IPS-15b (cell line): ENCODE results near the gene NID1.
A peak's percentile ranks its signal among the peaks of the same experiment; 100 is the strongest.

Source experiments
- H3K27me3 ChIP-seq: one replicate; pipeline ENCODE4 v1.6.1; 2013; ENCODE audit warnings: low read length; ENCODE audit not compliant: control insufficient read depth, insufficient read depth
- H3K36me3 ChIP-seq: one replicate; pipeline ENCODE4 v1.6.1; 2013; ENCODE audit warnings: low read length; ENCODE audit not compliant: control insufficient read depth, insufficient read depth
- H3K4me1 ChIP-seq: one replicate; pipeline ENCODE4 v1.6.1; 2013; ENCODE audit warnings: mild to moderate bottlenecking, low read length; ENCODE audit not compliant: control insufficient read depth, insufficient read depth
- H3K4me3 ChIP-seq: one replicate; pipeline ENCODE4 v1.5.1; 2013; ENCODE audit warnings: low read depth, low read length
- H3K9ac ChIP-seq: one replicate; pipeline ENCODE4 v1.6.1; 2013; ENCODE audit warnings: low read depth, mild to moderate bottlenecking, low read length
- H3K9me3 ChIP-seq: one replicate; pipeline ENCODE4 v1.6.1; 2013; ENCODE audit warnings: mild to moderate bottlenecking, low read length; ENCODE audit not compliant: control insufficient read depth, insufficient read depth

NID1 gene

GRCh38 chr1:236064674-236065508, at the start of gene NID1:
Gene NID1, minus strand, starts transcription at chr1:236065090. Its CDS starts 11 bp downstream, at chr1:236065079.
- Histone ChIP-seq H3K4me1 (no peaks in the 10 kb centered on the region), H3K9ac (peak within 1 kb of the TSS; percentile 47)

GRCh38 chr1:236114076-236114747, 49.3 kb upstream of the NID1 start:
- Histone ChIP-seq H3K9me3 (no peaks in the 10 kb centered on the region), H3K9ac (no peak overlapping the region), H3K36me3 (no peaks in the 10 kb centered on the region), H3K4me1 (no peaks in the 10 kb centered on the region), H3K27me3 (no peaks in the 10 kb centered on the region), H3K4me3 (no peak overlapping the region)

More at GRCh38 chr1:236064674-236065508, at the start of gene NID1:
- peak within 1 kb of the TSS; percentile 60 for H3K4me3 ChIP-seq
- peaks cover 28% of the 10 kb centered on the region for H3K27me3 ChIP-seq
- no peaks in the 10 kb centered on the region for H3K9me3 ChIP-seq
- H3K36me3 ChIP-seq: no peaks in the 10 kb centered on the region

DNA sequence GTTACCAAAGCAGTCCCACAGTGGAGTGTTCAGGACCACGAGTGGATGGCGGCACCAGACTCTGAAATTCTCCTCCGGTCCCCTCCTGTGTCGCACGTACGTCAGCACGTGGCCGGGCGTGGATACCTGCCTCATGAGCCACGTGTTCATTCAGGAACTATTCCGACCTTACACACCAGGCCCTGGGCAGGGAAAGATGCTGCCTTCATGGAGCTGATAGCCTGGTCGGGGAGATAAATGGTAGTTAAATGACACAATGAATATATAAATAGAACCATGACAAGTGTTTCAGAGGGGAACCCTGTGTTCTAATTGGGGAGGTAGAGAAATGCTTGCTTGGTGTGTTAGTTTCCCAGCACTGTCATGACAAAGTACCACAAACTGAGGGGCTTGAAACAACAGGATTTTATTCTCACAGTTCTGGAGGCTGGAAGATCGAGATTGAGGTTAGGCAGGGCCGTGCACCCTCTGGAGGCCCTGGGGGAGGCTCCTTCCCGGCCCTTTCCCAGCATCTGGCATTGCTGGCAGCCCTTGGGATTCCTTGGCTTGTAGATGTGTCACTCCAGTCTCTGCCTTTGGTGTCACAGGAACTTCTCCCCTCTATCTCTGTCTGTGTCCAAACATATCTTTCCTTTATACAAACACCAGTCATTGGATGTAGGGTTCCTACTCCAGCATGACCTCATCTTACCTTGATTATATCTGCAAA, 48.6 kb upstream of the NID1 start:
- Histone ChIP-seq H3K9ac (no peak overlapping the region), H3K4me1 (no peaks in the 10 kb centered on the region), H3K4me3 (no peak overlapping the region), H3K9me3 (no peaks in the 10 kb centered on the region), H3K27me3 (no peaks in the 10 kb centered on the region), H3K36me3 (no peaks in the 10 kb centered on the region)

DNA sequence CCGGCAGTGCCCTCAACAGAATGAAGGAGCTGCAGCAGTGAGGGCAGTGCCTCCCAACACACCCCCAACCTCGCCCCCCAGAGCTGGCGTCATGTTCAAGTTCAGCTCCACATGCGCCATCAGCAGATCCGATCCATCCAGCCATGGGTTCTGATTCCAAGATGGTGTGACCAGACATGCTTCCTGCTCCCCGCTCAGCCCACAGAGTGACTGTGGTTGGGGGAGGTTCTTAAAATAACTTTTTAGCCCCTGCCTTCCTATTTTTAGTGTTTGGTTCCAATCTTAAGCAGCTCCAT, 47.4 kb upstream of the NID1 start:
- H3K9ac ChIP-seq: no peak overlapping the region
- H3K4me3 ChIP-seq: no peak overlapping the region

GRCh38 chr1:236111527-236112331, 46.8 kb upstream of the NID1 start:
- no peak overlapping the region for H3K4me3 ChIP-seq
- no peaks in the 10 kb centered on the region for H3K9me3 ChIP-seq
- no peaks in the 10 kb centered on the region for H3K27me3 ChIP-seq
- H3K9ac ChIP-seq: no peak overlapping the region
- H3K4me1 ChIP-seq: no peaks in the 10 kb centered on the region
- no peaks in the 10 kb centered on the region for H3K36me3 ChIP-seq

More for the DNA sequence above, 47.4 kb upstream of the NID1 start:
- H3K9me3 ChIP-seq: no peaks in the 10 kb centered on the region
- no peaks in the 10 kb centered on the region for H3K27me3 ChIP-seq
- H3K4me1 ChIP-seq: no peaks in the 10 kb centered on the region
- no peaks in the 10 kb centered on the region for H3K36me3 ChIP-seq

DNA sequence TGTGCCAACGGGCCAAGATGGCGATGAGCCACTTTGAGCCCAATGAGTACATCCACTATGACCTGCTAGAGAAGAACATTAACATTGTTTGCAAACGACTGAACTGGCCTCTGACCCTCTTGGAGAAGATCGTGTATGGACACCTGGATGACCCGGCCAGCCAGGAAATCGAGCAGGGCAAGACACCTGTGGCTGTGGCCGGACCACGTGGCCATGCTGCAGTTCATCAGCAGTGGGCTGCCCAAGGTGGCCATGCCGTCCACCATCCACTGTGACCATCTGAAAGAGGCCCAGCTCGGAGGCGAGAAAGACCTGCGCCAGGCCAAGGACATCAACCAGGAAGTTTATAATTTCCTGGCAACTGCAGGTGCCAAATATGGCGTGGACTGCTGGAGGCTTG, 45.2 kb upstream of the NID1 start:
- Histone ChIP-seq H3K4me1 (no peaks in the 10 kb centered on the region), H3K27me3 (no peaks in the 10 kb centered on the region), H3K9ac (no peak overlapping the region)

DNA sequence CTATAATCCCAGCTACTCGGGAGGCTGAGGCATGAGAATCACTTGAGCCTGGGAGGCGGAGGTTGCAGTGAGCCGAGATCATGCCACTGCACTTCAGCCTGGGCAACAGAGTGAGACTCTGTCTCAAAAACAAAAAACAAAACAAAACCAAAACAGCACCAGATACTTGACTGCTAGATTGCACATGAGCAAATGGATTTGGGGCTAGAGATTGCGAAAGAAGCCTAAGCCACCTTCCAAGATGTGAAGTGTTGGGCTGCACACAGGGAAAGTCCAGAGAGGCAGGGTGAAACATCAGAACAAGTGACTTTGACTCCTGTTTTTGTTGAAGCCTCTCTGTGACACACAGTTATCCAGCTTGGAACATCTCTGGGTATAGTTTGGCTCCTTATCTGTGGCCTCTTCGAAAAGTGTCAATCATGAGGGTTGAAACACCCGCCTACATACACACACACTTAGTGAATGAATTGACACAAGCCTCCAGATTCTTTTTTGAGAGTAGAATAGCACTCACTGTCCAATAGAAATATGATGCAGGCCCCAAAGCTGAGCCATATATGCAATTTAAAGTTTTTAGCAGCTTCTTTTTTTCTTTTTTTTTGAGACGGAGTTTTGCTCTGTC, 43.2 kb upstream of the NID1 start:
- Histone ChIP-seq H3K4me1 (peaks cover 3% of the 10 kb centered on the region), H3K9ac (no peak overlapping the region), H3K27me3 (no peaks in the 10 kb centered on the region), H3K9me3 (no peaks in the 10 kb centered on the region), H3K4me3 (no peak overlapping the region), H3K36me3 (no peaks in the 10 kb centered on the region)

More for the DNA sequence above, 45.2 kb upstream of the NID1 start:
- H3K9me3 ChIP-seq: no peaks in the 10 kb centered on the region
- H3K36me3 ChIP-seq: no peaks in the 10 kb centered on the region
- no peak overlapping the region for H3K4me3 ChIP-seq

DNA sequence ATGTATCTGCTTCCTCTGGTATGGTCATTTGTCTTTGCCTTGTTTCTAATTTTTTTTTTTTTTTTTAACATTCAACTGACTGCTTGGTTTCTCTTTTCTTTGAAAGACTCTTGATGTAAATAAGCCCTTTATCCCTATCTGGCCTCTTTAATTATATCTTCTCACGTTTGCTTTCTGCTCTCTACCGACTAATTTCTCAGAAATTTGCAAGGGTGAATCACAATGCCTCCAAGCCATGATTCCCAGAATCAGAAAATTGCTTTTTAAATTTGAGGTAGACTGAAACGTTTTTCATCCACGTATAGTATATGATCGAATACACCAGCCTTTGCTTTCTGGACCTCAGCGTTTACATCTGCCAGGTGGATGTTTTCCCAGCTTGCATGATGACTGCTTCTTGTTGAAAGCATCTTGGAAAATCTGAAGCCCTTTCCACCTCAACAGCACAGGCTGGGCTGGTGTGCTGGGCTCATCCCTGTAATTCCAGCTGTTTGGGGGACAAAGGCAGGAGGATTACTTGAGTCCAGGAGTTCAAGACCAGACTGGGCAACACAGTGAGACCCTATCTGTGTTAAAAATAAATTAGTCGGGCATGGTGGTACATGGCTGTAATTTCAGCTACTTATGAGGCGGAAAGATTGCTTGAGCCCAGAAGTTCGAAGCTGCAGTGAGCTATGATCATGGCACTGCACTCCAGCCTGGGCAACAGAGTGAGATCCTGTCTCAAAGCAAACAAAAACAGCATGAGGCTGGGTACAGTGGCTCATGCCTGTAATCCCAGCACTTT, 42.4 kb upstream of the NID1 start:
- H3K9ac ChIP-seq: no peak overlapping the region
- H3K27me3 ChIP-seq: no peaks in the 10 kb centered on the region
- no peak overlapping the region for H3K4me3 ChIP-seq
- peaks cover 3% of the 10 kb centered on the region for H3K4me1 ChIP-seq
- H3K9me3 ChIP-seq: no peaks in the 10 kb centered on the region
- no peaks in the 10 kb centered on the region for H3K36me3 ChIP-seq

GRCh38 chr1:236103646-236104218, 38.8 kb upstream of the NID1 start:
- no peak overlapping the region for H3K9ac ChIP-seq
- H3K36me3 ChIP-seq: no peaks in the 10 kb centered on the region
- no peak overlapping the region for H3K4me3 ChIP-seq
- peaks cover 3% of the 10 kb centered on the region for H3K4me1 ChIP-seq
- no peaks in the 10 kb centered on the region for H3K27me3 ChIP-seq
- no peaks in the 10 kb centered on the region for H3K9me3 ChIP-seq

DNA sequence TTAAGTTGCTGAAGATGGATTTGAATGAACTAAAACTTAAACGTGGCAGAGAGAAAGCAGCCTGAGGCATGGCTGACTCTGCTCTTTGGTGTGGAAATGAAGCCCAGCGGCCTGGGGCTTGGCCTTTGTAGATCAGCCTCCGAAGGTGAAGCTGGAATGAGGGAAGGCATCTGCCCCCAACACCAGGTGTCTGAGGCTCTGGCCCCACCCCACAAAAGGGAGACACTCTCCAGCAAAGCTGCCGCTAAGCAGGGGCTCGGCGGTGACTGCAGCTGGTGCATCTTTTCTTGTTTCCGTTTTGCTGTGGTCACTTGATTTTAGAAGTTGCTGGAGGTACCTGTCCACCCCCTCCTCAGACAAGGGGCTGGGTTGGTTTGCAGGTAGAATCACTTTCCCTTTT, 38.2 kb upstream of the NID1 start:
- no peak overlapping the region for H3K4me3 ChIP-seq
- H3K9me3 ChIP-seq: no peaks in the 10 kb centered on the region
- peaks cover 3% of the 10 kb centered on the region for H3K4me1 ChIP-seq
- no peaks in the 10 kb centered on the region for H3K27me3 ChIP-seq
- H3K9ac ChIP-seq: no peak overlapping the region
- H3K36me3 ChIP-seq: no peaks in the 10 kb centered on the region
